GM12865 (cell line): Measurements from ENCODE around the gene GNB3.

Experiments used
- DNase-seq: peaks from one replicate; pipeline ENCODE4 v3.0.0; 2010; ENCODE audit warnings: low read depth
- H3K4me3 ChIP-seq: 2 replicates; pipeline ENCODE4 v1.5.1; 2011; ENCODE audit warnings: mild to moderate bottlenecking, low read depth, low read length, control low read depth
- CTCF ChIP-seq: IDR thresholded peaks from 2 replicates; pipeline ENCODE4 v1.5.1; 2011; ENCODE audit warnings: low read length, control low read depth, low read depth, inconsistent platforms; ENCODE audit not compliant: insufficient read depth; ENCODE audit errors: missing control alignments

GNB3 gene

GRCh38 chr12:6807170-6807569 lies 33.6 kb upstream of the GNB3 start:
- TF ChIP-seq CTCF: no peak
- DNase-seq: no peak
- H3K4me3 ChIP-seq: no peak overlapping the region

GRCh38 chr12:6809056-6809455 lies 31.7 kb upstream of the GNB3 start:
- H3K4me3 ChIP-seq: no peak overlapping the region
- DNase-seq: no peak
- no peak for TF ChIP-seq CTCF

GRCh38 chr12:6810758-6811157 lies 30.0 kb upstream of the GNB3 start:
- no peak overlapping the region for H3K4me3 ChIP-seq
- DNase-seq: no peak
- TF ChIP-seq CTCF: no peak

- H3K4me3 ChIP-seq: no peak overlapping the region
- TF ChIP-seq CTCF: no peak
- no peak for DNase-seq
These were observed 27.4 kb upstream of the GNB3 start for GRCh38 chr12:6813363-6813762.

GRCh38 chr12:6816598-6816997 lies 24.1 kb upstream of the GNB3 start:
- H3K4me3 ChIP-seq: no peak overlapping the region
- no peak for DNase-seq
- no peak for TF ChIP-seq CTCF

GRCh38 chr12:6817098-6817497 lies 23.6 kb upstream of the GNB3 start:
- no peak overlapping the region for H3K4me3 ChIP-seq
- DNase-seq: no peak
- TF ChIP-seq CTCF: no peak

- no peak for TF ChIP-seq CTCF
- DNase-seq: no peak
- H3K4me3 ChIP-seq: no peak overlapping the region
These were observed 23.0 kb upstream of the GNB3 start for GRCh38 chr12:6817662-6818157.
